ENCODE measurements around the gene PRCC.

Gene PRCC, protein sequence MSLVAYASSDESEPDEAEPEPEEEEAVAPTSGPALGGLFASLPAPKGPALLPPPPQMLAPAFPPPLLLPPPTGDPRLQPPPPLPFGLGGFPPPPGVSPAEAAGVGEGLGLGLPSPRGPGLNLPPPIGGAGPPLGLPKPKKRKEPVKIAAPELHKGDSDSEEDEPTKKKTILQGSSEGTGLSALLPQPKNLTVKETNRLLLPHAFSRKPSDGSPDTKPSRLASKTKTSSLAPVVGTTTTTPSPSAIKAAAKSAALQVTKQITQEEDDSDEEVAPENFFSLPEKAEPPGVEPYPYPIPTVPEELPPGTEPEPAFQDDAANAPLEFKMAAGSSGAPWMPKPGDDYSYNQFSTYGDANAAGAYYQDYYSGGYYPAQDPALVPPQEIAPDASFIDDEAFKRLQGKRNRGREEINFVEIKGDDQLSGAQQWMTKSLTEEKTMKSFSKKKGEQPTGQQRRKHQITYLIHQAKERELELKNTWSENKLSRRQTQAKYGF

DNA sequence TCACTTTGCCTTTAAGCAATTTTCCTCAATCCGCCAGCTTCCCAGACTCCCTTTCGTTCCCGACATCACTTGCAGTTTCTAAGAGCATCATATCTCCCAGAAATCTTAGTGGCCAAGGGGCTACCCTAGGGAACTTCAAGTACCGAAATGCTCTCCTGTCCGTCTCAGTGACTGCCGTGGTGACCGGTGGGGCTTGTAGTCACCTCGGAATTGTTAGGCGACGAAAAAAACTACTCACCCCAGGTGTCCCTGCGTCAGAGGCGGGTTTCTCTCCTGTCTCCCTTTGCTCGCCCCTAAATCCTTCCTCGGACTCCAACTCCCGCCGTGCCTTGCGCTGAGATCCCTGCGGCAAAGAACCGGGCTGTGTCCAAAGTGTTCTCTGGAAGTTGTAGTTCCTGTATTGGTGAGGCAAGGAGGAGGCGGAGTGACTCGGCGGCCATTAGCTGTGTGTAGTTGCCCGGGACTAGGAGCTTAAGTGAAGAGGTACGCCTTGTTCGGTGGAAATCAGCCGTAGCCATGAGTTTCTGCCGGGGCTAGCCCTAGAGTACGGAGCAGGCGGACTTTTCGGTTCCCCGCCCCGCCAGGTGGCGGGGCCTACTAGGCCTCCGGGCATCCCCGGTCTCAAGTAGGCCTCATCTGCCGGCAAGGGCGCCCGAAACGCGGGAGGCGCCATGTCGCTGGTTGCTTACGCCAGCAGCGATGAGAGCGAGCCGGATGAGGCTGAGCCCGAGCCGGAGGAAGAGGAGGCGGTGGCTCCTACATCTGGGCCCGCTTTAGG, at the start of gene PRCC:
Gene PRCC (plus strand): TSS at position 435 of the 778 bp plus-strand sequence. CDS start 237 bp downstream, at position 672.
- peak; percentile 95 for DNase-seq (ENCODE audit: low spot score)

DNA sequence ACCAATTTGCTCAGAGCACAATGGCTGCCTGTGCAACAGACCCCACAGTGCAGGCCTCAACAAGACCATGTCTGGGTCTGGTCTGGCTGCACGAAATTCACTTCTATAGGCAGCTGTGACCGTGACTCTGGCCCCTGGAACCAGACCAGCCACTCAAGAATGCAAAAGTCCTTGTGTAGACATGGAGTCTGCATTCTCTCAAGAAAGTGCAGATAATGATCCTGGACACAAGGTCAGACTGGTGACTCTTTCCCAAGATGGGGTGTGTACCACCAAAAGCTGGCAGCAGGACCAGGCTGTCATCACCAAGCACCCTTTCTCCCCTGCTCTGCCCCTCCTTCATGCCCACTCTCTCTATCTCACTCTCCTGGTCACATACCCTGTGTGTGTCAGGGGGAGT, 46.2 kb upstream of the PRCC start:
- no peak for DNase-seq (ENCODE audit: low spot score)

DNA sequence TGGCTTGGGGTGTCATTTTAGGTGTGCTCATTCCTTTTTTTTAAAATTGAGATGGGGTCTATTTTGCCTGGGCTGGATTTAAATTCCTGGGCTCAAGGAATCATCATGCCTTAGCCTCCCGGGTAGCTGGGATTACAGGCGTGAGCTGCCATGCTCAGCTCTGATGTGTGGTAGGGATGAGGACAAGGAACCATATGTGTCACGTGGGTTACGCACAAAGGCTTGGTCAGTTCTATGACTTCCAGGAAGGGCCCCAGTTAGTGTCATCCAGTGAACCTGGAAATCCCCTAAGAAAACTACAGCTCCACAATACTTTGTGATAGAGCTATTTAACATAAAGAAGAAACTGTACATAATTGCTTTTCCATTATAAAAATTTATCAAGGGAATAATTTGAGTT, 45.8 kb upstream of the PRCC start:
- DNase-seq (ENCODE audit: low spot score), result no peak

DNA sequence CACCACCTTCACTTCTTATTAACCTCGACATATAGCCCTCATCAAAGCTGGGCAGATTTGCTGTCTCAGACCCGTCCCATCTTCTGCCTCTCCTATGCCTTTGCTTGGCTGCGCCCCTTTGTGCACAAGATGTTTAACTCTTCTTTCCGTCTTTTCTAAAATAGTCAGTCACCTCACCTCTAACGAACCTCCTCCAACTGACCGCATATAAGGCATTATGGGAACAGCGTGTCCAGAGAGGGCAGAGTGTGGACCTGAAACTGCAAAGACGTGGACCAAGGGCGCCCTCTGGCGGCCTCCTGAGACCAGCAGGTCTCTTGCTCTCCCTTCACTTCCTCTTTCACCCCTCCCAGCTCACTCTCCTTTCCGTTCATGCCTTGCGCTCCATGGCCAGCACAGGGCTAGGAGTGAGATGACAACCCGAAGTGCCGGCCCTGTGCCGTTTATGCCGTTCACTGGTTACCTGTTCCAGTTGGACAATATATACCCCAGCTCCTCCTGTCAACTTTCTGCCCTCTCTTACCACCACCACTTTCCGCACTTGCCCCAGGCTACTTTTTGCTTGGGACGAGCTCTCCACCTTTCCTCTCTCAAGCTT, 41.6 kb upstream of the PRCC start:
- DNase-seq (ENCODE audit: low spot score), result peak; percentile 89

DNA sequence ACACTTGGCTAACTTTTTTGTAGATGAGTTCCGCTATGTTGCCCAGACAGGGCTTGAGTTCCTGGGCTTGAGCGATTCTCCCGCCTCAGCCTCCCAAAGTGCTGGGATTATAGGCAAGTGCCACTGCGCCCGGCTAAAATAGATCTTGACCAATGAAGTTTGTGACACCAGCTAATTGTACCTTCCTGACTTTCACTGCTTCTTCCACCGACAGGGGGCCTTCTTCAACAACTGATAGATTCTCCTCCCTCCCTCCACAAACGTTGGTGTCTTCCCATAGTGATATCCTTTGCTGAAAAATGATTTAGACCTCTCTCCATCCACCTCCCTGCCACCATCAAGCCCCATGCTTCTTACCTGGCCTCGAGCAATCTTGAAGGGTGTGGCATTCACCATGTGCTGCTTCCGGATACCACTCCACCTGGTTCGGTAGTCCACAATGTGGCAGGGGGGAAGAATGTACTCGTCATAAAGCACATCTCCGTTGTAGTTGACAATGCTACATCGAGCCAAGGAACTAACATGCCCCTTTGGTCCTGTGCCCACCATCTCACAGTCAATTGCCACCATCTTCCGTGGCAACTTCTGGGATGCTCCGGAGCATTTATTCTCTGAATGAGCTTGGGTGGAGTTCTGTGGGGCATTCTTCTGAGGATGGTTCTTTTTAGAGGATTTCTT, 40.6 kb upstream of the PRCC start:
- DNase-seq (ENCODE audit: low spot score), result peak; percentile 75

DNA sequence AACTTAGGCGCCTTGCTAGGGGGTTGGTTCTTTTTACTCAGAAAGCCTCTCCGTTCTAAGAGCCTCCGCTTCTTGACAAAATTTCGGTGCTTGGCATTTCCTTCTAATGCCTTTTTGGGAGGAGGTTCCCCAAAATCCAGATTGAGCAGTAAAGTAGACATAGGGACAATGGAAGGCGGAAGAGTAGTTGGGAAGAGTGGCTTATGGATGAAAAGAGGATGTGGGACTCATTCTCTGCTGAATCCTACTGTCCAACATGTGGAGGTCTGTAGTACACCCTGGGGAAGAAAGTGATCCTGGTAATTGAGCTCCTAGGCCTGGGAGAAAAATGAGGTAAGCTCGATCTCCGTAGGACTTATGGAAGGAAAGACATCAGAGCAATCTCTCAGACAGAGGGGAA, 39.8 kb upstream of the PRCC start:
- DNase-seq (ENCODE audit: low spot score), result no peak

DNA sequence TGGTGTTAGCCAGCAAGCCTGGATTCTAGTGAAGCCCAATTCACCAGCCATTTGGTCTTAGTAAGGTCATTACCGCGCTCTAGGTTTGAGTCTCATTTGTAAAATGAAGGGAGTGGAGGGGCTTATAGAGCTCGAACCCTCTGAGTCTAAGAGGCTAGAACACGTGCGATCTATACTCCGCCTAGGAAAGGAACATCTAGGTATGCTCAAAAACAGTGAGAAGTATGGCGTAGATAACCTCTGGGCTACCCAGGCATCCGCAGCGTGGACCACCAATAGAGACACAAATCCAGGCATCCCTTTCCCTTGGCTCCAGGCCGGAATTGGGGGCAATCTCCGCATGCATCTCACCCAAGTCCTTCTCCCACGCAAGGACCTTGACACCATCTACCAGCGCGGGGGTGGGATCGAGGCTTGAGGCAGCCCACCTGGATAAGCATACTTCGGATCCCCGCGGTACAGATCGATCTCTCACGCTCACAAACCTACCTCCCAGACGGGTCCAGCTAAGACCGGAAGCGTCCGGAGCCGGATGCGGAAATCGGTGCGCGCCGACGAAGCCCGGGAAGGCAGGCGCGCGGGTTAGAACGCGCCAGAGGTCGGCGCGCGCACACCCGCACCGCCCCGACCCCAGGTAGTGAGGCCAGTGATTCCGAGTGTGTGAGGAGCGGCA, 39.3 kb upstream of the PRCC start, which contains the start of gene METTL25B:
Gene METTL25B (plus strand): TSS at position 544 of the 673 bp plus-strand sequence. CDS start 636 bp downstream, outside the sequence.
- peak; percentile 84 for DNase-seq (ENCODE audit: low spot score)

DNA sequence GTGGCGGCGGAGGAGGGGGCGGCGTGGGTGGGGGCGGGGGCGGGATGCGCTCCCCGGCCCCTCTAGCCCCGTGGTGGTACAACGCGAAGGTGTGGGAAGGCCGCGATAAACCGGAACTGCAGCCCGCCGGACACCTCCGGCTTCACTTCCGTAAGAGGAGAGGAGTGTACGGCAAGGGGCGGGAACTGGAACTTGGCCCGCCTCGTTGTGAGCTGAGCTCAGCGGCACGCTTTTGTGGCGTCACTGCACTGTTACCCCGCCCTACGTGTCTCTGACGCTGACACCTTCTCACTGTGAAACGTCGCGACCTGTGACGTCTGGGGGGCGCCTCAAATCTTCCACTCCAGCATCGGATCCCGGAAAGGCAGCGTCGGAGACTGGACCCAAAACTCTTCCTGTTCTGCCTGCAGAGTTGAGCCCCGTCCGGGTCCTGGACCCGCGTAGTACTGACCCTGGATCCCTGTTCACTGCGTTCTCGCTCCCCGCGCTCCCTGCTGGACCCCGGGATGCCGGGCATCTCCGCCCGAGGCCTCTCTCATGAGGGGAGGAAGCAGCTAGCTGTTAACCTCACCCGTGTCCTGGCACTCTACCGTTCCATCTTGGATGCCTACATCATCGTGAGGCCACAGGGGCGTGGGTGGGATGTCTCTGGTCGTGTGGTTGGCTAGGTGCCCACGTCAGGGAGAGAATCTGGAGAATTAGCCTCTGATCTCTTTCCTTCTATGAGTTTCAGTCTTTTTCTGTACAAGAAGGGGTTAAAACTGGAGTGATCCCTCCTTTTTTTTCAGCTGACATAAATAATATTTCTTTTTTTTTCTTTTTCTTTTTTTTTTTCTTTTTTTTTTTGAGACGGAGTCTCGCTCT, 38.5 kb upstream of the PRCC start, which contains the start of gene ISG20L2:
Gene ISG20L2 (minus strand): TSS at position 168 of the 864 bp plus-strand sequence. CDS start 1,114 bp downstream, outside the sequence.
- DNase-seq (ENCODE audit: low spot score), result peak; percentile 95

DNA sequence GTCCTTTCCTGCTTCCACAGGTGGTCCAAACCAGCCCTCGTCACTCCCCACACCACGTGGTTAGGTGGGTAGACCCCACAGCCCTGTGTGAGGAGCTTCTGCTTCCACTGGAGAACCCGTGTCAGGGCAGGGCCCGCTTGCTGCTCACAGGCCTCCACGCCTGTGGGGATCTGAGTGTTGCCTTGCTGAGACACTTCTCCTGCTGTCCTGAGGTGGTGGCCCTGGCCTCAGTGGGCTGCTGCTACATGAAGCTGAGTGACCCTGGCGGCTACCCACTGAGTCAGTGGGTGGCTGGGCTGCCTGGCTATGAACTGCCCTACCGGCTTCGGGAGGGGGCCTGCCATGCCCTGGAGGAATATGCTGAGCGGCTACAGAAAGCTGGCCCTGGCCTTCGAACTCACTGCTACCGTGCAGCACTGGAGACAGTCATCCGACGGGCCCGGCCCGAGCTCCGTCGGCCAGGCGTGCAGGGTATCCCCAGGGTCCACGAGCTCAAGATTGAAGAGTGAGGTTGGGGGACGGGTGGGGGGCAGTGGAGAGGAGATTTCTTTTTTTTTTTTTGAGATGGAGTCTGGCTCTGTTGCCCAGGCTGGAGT, 33.2 kb upstream of the PRCC start:
- no peak for DNase-seq (ENCODE audit: low spot score)

DNA sequence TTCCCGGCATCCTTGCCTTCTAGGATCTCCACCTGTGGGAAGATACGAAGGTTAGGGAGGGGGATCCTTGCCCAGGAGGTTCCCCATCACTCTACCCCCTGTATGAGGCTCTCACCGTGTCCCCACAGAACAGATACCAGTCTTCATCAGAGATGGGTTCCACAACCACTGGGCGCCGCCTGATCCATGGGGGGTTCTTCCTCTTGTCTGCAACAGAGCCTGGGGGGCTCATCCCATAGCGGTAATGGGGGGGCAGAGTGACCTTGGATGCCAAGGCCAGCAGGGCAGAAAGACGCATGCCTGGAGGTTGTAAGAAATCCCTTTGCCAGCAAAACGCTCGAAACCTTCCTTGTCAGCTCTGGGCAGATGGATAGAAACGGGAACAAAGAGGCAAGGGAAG, 28.9 kb upstream of the PRCC start:
- no peak for DNase-seq (ENCODE audit: low spot score)

DNA sequence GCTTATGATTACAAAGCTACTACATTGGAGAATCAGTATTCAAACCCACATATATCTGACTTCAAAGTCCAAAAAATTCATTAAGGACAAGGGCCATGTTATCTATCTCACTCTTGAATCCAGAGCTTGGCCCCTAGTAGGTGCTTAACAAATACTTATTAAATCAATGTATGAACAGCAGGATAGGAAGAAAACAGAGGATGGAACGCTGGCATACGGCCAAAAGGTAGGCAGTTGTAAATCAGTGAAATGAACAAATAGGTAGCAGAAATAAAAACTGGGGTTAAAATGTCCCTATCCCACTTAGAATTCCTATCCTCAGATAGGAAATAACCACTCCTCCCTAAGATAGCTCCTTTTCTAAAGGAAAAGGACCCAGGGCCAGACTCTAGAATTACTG, 28.4 kb upstream of the PRCC start:
- no peak for DNase-seq (ENCODE audit: low spot score)

DNA sequence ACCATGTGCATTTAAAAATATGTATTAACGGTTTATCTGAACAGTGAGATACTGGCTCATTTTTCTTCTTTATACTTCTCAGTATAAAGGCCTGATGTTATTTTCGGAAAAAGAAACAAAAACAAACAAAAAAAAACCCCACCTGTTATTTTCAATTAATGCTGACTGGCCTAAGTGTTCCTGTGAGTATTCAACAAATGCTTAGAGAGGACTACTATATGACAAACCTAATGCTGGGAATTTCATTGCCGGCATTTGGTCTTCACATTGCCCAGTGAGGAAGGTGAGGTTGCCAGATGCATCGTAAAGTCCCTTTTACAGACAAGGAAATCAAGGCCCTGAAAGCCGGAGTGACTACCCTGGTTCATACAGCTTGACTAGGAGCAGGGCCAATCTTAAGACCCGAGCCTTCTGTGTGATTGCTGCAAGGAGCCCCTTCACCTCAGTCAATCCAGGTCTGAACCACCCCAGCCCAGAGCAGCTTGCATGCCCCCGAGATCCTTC, 27.0 kb upstream of the PRCC start:
- no peak for DNase-seq (ENCODE audit: low spot score)

DNA sequence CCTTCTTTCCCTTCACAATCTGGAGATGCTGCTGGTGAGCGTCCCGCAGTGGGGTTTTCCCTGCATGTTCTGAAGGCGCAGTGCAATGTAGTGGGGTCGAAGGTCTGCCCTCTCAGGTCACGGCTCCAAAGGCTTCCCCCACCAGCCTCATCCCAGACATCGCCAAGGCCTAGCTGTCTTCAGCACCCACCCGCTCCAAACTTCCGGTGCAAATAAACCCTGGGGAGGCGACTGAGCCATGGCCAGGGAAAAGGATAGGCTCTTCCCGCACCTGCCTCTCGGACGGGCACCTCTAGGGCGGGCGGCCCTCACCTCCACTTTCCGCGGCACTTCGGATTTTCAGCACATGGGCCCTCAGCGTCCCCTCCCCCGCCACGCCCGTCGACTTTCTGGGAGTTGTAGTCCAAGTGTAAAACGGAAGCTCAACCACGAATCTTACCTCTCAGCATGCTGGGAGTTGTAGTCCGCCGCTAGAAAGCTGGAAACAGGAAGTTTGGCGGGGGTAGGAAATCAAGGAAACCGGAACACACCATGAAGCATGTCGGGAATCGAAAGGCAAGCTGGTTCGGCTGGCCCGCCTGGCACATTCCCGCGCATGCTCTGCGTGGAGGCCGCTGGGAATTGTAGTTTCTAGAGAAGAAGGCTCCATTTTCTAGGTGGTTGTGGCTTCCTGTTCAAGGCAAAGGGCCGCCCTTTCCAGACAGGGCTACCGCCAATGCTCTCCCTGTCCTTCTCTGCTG, 26.4 kb upstream of the PRCC start, which contains the start of gene MRPL24:
Gene MRPL24 (minus strand): TSS at position 348 of the 740 bp plus-strand sequence. CDS start 2,384 bp downstream, outside the sequence.
- DNase-seq (ENCODE audit: low spot score), result peak; percentile 97

DNA sequence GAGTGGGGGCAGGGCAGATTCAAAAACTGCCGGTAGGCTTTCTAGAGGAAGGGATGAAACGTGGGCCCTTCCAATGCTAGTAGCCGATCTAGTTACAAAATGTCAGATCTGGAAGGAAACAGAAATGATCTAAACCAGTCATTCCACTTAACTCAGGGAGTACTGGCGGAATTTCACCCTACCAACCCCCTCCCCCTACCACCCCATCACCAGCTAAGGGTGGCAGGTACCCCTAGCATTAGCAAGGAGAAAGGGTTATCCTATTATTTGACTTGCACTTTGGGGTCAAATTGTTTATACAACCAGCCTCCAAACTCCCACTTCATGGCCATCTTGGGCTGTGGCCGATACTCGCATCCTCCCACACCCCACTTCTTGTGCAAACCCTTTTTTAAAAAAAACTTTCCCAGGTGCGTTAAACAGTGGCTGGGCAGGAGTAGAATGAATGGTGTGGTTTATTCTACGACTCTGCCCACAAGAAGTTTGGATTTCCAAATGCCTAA, 25.8 kb upstream of the PRCC start:
- DNase-seq (ENCODE audit: low spot score), result no peak

DNA sequence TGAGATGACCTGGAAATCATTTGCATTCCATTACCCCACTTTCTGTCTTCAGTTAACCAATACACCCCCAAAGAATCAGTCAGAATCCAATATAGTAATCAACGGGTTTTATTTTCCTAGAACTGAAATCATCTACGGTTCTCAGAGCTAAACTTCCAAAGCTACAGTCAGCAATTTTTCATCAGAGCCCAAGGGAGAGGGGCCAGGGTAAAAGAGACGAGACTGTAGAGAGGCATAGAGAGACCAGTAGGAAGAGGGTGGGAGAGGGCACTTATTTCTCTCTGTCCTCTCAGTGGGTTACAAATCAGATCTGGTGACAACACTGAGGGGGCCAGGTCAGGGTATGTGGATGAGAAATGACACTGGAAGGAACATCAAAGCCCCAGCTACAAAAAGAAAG, 25.3 kb upstream of the PRCC start:
- DNase-seq (ENCODE audit: low spot score), result no peak

DNA sequence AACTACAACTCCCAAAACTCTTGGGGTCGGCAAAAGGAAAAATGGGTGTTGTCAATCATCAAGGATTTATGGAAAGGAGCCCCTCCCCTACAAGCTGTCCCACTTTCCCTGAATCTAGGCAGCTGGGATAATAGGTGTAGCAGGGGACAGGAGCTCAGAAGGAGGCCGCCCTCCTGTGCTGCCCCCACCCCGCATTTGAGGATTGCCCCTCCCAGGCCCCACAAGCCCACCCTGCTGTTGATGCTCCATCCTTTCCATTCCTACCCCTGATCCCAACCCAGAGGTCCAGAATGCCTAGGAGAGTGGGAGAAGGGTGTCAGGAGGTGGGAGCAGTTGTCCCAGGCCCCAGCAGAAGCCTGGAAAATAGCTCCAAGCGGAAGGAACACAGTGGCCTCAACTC, 24.5 kb upstream of the PRCC start:
- no peak for DNase-seq (ENCODE audit: low spot score)

DNA sequence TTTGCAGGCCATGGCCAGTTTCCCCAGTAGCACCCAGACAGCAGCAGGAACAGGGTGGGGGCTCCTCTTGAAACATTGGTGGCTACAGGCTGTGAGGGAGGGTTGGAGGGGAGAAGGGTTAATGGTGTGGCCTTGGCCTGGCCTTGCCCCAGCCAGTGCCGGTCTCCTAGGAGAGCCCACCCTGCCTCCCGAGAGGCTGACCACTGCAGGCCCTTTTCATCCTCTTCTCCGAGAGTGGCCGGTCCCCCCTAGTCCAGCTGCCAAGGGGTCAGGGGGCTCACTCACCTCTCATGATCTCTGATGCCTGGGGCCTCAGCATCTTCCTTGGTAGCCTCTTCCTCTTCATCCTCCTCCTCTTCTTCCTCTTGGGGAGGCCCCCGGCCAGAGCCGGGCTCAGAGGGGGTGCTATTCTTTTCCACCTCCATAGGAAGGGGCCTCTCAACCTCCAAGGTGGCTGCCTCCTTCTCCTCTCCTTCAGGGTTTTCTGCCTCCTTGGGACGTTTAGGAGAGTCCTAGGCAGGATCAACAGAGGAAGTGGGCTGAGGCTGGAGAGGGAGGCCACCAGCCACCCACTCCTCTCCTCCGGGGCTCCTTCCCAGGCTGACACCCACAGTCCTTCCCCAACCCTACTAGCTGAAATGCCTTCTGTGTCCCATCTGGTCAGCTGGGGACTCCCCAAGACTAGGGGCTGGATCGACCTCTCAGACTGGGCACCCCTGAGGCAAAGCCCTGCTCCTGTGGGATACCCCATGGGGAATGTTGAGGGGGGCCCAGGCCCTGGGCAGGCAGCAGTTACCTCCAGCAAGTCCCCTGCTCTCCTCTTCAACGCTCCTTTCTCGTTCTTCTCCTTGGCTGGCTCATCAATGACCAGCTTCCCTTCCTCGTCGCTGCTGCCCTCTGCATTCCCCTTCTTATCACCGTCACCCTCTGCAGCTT, 23.7 kb upstream of the PRCC start:
- no peak for DNase-seq (ENCODE audit: low spot score)

Measured in AG08395 (cell line).